NCI-H2196 treated with DMSO at 0.1 percent for 48 hours (cell line): ENCODE data around the gene PLPP6.
A peak's percentile ranks its signal among the peaks of the same experiment; 100 is the strongest.
"Not testable (repeated sequence)": the region's sequence is repeated elsewhere in the genome, so short reads cannot be mapped to it uniquely, and the experiment has no call there.

Experiments used
- DNase-seq: peaks from one replicate; lab custom pipeline; 2025; ENCODE audit not compliant: unreplicated experiment; lab: John Stamatoyannopoulos, UW

PLPP6 gene

DNA sequence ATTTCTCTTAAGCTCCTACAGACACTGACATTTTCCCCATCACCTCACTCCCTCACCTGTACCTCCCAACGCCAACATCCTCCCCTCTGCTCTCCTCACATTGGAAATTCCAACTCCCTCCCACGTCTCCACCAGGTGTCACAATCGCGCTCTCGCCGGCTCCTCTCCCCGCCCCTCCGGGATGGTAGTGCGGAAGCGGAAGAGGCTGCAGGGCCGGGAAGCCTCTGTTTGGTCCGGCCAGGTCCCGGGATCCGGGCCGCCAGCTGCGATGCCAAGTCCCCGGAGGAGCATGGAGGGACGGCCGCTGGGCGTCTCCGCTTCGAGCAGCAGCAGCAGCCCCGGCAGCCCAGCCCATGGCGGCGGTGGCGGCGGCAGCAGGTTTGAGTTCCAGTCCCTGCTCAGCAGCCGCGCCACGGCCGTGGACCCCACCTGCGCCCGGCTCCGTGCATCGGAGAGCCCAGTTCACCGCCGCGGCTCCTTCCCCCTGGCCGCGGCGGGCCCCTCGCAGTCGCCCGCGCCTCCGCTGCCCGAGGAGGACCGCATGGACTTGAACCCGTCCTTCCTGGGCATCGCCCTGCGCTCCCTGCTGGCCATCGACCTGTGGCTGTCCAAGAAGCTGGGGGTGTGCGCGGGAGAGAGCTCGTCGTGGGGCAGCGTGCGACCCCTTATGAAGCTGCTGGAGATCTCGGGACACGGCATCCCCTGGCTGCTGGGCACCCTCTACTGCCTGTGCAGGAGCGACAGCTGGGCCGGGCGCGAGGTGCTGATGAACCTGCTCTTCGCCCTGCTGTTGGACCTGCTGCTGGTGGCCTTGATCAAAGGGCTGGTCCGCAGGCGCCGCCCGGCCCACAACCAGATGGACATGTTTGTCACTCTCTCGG lies at the start of gene PLPP6:
Gene PLPP6 (plus strand): TSS at position 187 of the 881 bp plus-strand sequence. CDS start 82 bp downstream, at position 269.
- peak; percentile 98 for DNase-seq

DNA sequence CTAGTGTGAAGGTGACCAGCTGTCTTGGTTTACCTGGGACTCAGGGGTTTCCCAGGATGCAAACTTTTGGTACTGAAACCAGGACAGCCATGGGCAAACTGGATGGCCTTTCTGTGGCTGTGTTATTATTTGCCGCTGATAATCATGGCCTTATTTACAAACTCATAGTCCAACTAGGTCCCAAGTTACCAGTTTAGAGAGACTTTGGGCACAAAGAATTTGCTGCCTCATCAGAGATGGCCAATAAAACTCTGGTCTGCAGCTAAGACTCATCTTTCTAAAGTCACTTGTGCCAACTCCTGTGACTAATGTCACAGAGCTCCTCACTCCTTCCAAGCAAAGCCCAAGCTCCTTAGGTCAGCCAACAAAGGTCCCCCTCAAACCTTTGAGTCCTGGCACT lies 47.5 kb upstream of the PLPP6 start:
- DNase-seq, result no peak

DNA sequence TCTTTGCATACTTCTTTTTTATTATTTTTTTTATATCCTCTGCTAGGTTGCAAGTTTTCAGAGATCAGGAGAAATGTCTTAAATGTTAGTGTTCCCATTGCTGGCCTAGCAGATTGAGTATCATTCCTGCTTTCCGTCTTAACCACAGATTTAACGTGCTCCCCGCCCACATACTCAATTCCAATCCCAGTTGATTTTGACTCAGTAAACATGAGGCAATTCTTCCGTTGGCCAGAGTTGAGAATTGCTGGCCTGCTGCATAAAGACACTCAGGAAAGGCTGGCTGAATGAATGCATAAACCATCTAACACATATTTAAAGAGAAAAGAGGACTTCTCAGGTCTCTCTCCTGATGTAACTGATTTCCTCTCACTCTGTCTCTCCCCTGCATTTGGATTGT lies 46.8 kb upstream of the PLPP6 start:
- DNase-seq, result no peak

DNA sequence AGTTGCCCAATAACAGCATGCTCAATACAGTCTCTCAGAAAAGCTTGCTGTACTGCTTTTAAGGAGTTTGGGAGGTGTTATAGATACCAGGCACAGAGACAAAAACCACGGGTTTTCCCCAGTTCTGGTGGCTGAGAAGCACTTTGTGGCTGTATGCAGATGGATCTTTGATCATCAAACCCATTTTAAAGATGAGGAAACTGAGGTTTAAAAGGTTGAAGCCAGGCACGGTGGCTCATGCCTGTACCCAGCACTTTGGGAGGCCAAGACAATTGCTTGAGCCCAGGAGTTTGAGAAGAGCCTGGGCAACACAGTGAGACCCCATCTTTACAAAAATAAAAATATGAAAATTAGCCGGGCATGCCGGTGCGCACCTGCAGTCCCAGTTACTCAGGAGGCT lies 46.3 kb upstream of the PLPP6 start:
- DNase-seq, result no peak

DNA sequence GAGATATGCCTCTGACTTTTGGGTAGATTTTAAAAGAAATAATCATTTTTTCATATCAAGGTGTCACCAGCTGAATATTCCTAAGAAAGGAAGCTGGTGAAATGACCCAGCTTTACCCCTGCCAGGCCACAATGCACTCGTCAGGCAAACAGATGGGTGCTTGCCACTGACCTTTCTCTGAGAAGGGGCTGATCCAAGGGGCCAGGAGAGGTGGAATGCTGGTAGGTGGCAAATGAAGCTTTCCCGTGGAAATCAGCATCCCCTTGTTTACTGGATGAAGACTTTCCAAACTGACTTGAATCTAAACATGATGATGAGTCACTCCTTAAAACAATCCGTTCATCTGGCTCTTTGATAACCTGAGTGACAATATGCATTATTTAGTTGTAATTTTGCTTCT lies 44.3 kb upstream of the PLPP6 start:
- no peak for DNase-seq

DNA sequence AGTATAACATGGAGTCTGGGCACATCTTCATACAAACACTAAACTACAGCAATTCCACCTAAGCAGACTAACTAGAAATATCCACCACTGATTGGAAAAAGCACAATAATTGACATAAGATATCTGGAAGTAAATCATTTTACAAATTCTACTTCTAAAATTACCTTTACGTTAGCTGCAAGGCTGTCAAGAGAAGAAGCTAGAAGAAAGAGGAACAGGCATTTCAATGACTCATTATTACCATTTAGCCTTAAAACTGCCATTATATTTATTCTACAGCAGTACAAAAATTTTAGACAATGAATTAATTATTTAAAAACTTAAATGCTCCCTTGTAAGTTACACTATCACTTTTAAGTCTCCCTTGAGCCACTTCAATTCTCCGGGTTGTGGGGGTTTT lies 43.4 kb upstream of the PLPP6 start:
- DNase-seq, result no peak

DNA sequence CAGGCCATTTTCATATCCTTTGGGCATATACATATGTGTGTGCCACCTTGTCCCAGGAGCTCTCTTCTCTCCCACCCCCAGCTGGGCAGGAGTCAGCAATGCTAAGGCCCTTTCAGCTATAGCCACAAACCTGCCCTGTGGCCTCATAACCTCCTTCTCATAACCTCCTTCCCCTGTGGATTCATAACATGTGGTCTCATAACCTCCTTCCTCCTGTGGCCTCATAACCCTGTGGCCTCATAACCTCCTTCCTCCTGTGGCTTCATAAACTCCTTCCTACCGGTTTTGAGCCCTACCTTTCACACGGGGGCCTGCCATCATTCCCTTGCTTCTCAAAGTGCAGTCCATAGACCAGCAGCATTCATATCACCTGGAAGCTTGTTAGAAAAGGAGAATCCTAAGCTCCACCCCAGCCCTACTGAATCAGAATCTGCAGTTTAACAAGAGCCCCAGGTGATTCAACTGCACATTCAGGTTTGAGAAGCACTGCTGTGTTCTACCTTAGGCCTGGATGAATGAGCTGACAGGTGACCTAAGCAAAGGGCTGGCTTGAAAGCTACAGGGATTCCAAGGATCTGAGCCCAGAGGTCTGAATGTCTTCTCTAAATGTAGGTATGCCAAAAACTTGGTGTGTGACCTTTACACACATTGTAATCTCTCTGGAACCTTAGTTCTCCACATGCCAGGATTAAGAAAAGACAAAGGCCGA lies 41.9 kb upstream of the PLPP6 start:
- DNase-seq, result no peak

DNA sequence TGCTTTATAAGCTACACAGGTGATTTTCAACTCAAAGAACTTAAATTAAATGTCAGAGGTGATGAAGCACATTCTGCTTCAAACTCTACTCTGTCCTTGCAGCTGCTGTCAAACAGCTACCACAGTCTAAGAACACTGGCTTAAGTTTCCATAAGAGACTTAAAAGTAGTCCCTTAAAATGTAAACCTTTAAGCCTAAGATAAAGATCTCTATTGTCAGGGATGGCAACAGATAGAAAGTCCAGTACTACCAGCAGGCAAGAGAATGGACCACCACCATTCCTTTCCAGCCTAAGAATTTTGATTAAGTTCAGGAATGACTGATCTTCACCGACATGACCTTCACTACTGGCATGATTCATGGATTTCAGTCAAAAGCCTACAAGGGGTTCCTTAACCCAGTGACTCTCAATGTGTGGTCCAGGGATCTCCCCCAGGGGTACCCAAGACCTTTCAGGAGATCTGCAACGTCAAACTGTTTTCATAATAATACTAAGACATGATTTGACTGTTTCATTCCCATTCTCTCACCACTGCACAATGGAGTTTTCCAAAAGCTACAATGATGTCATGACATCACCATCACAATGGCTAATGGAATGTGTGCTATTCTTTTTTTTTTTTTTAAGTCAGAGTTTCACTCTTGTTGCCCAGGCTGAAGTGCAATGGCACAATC lies 41.1 kb upstream of the PLPP6 start:
- no peak for DNase-seq

DNA sequence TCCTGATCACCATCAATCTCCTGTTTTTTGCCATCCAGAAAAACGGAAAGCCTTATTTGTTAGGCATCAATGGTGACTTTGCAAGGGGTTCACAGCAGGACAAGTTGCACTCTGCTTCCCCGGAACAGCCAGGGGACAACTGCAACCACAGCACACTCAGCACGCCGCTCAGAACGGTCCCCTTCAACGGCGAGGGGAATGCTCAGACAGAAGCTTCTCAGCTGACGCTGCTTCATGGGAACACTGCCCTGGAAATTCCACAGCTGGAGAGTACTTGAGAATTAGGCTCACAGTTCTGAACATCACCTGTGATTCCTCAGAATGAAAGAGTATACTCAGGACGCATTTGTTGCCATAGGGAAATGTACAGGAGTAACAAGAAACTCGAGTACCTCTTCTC lies 40.1 kb upstream of the PLPP6 start:
- DNase-seq, result no peak

DNA sequence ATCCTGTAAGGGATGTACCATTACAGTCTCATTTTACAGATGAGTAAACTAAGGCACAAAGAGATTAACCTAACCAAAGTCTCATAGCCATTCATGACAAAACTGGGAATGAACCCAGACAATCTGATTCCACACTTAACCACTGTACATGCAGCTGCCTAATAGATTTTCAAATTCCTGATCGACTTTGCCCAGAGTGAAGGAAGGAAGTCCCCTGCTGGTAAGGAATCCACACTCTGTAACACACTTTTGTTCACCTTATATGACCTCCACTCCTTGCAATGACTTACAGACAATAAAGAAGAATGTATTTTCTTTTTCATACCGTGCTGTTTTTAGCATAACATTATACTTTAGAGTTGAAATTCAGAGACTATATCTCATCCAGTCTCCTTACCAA lies 31.3 kb upstream of the PLPP6 start:
- DNase-seq, result no peak

DNA sequence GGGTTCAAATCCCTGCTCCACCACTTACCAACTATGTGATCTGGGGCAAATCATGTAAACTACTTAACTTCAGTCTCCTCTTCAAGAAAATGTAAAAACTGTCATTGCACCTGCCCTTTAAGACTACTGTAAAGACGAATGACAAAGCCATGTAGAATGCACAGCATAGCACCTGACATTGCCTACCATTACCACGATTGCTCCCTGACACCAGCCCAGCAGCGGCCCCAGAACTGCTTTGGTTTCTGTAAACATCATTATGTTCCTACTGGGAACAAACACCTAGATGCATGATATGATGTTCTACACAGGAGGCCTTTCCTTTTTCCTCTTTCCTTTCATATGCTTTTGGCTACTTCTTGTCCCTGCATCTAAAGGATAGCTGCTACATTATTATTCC lies 23.1 kb upstream of the PLPP6 start:
- DNase-seq, result no peak

DNA sequence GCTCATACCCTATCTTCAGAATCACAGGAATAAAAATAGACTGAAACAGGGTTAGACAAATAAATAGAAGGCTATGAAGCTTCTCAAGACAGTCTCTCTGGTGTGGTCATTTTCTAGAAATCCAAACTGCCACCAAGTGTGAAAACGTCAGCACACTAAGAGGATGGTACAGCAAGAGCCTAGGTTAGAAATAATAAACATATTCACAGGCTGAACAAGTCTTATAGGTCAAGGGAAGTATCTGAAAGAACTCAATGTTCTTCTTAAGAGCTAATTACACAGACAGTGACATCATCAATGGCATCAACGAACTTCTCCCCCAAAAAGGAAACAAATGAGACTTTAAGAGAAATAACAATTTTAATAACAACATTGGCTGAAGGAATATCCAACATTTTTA lies 22.7 kb upstream of the PLPP6 start:
- no peak for DNase-seq

DNA sequence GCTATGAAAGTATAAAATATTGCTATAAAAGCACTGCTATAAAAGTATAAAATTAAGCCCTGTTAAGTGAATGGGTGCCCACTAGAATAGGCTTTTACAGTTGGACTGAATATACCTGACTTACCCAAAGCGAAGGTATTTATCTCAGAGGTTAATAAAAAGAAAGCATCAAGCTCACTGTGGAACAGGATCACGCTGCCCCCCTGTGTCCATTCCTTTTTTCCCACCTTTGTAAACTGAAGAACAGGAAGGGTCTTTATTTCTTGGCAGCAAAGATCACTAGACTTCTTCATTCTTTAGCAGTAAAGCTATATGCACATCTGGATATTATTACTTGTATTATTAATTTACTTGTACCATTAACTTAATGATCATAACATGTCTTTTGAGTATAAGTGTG lies 22.1 kb upstream of the PLPP6 start:
- DNase-seq, result no peak

DNA sequence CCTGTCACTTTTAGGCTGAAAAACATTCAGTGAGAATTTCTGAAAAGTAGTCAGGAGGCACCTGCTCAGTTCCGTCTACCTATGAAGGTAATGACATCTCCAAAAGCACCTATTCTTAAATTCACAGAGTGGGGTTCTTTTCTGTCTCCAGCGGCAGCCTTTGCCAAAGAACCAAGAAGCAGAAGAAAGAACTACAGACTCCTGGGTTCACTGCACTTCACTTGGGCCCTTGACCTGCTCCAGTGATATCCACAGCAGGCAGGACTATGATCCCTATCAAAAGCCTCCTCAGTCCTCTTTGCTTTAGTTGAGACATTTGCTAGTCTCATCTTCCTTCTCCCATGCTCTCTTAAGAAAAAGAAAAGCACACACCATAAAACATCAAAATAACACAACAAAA lies 19.7 kb upstream of the PLPP6 start:
- no peak for DNase-seq

DNA sequence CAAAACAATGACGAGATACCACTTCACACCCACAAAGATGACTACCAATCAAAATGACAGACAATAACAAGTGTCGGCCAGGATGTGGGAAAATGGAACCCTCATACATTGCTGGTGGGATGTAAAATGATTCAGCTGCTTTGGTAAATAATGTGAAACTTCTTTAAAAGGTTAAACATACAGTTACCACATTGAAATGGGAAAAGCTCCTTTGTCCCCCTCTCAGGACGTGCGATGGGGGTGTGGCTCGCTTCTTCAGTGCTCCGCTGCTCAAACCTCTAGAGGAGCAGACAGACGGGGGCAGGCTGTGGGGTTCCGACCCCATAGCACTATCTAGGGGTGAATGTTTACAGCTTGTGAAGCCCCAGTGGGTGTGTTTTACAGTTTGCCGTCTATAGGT lies 8.0 kb upstream of the PLPP6 start:
- no peak for DNase-seq

DNA sequence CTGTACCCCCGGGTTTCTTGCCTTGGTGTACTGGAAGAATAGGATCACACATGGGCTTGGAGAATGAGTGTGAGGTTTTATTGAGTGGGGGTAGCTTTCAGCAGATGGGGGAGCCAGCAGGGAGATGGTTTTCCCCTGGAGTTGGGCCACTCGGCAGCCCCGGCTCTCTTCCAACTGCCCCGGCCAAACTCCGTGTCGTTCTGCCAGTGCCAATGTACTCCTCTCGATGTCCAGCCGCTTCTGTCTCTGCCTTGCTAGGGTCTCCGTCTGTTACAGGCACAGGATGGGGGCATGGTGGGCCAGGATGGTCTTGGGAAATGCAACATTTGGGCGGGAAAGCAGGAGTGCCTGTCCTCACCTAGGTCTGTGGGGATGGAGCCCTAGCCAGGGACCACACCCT lies 7.6 kb upstream of the PLPP6 start:
- DNase-seq, result no peak

DNA sequence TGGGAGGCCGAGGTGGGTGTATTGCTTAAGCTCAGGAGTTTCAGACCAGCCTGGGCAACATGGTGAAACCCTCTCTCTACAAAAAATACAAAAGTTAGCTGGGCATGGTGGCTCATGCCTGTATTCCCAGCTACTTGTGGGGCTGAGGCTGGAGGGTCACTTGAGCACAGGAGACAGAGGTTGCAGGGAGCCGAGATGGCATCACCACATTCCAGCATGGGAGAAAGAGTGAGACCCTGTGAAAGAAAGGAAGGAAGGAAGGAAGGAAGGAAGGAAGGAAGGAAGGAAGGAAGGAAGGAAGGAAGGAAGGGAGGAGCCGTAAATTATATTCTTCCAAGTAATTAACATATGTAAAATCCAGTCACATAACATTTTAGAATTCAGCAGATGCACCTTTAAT lies 5.9 kb upstream of the PLPP6 start:
- not testable (repeated sequence) for DNase-seq

DNA sequence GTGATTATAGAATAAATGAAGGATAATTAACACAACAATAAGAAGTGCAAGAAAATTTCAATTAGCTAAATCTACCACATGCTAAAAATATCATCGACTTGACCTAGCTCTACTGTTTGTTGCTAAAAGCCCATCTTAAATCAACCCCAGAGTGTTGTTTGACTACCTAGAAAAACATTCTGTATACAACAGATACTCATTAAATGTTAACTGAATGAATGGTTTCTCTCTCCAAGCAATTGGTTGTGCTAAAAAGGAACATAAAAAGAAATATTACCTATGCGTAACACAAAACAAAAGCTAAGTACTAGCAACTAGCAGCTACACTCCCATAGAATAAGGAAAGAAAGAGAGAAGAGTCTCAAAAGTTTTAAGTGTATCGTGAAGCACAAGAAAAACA lies 5.5 kb upstream of the PLPP6 start:
- no peak for DNase-seq

DNA sequence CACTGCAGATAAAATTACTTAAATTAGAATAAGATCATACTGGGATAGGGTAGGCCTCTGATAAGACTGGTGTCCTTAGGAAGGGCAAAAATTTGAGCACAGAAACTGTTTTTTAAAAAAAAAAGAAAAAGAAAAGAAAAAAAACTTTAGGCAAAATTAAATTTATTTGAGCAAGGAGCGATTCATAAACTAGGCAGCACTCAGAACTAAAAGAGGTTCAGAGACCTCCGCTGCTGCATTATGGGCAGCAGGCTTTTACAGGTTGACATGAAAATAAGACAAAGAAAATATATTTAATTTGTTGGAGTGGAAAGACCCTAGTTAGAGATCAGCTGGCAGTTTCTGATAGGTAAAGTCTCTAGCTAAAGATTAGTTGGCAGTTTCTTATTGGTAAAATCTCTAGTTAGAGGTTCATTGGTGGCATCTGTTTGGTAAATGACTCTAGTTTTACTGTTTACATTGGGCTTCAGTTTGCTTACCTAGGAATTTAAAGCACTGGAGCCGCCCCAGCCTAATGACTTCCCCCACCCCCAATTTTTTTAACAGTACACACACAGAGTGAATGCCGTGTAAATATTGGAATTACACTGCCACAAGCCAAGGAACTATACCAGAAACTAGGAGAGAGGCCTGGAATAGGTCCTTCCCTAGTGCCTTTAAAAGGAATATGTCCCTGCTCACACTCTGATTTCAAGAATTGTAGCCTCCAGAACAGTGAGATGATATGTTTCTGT lies 4.5 kb upstream of the PLPP6 start:
- DNase-seq, result no peak

DNA sequence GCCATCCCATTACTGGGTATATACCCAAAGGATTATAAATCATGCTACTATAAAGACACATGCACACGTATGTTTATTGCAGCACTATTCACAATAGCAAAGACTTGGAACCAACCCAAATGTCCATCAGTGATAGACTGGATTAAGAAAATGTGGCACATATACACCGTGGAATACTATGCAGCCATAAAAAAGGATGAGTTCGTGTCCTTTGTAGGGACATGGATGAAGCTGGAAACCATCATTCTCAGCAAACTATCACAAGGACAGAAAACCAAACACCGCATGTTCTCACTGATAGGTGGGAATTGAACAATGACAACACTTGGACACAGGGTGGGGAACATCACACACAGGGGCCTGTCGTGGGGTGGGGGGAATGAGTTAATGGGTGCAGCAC lies 1.4 kb upstream of the PLPP6 start:
- not testable (repeated sequence) for DNase-seq

DNA sequence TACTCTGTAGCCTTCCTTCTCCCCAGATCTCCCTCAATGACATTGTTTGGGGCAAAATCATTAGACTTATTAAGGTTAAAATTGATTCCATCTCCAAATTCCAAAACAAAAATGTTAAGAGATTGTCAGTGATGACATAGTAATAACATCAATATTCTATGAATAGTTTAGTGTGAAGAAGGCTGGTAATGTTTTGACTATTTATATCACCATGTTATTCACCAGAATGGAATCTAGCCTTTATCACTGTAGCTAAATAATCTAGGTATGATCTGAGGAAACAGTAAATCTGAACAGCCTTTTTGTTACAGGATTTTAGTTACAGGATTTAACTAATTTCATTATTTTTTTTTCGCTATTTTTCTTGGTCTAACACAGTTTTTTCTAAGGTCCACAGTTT lies 929 bp upstream of the PLPP6 start:
- no peak for DNase-seq
